ENCODE results near the gene SLC26A8. TPM values are rescaled to one million over a fixed set of nuclear protein-coding genes. Genes with fewer than 3 reads are reported as not detected.

Gene SLC26A8
- total and polyA plus RNA-seq, 2 experiments from 2014 or later = 0.89 to 2.9 TPM

- ATAC-seq (no peak), DNase-seq (ENCODE audit: low spot score) (no peak)
- Mint-ChIP-seq H3K36me3 (ENCODE audit: low read depth) (no peaks in the 10 kb centered on the region), H3K4me1 (peaks cover 8% of the 10 kb centered on the region), H3K4me3 (no peak overlapping the region), H3K27me3 (ENCODE audit: insufficient read depth, low read depth, poor library complexity) (no peaks in the 10 kb centered on the region), H3K9me3 (no peaks in the 10 kb centered on the region), H3K27ac (no peak overlapping the region)
- Histone ChIP-seq H3K36me3 (ENCODE audit: insufficient read depth) (no peaks in the 10 kb centered on the region), H2AFZ (no peak overlapping the region; the same call in 1 of the 2 replicates), H3K4me3 (no peak overlapping the region), H3K4me1 (ENCODE audit: insufficient read depth) (0 out of 2 replicates have a peak, but pooled peaks cover 5% of the 10 kb centered on the region), H3K27ac (ENCODE audit: low read depth) (no peak overlapping the region), H3K79me2 (replicated peaks; ENCODE audit: insufficient read depth) (no peaks in the 10 kb centered on the region), H3K9me2 (ENCODE audit: insufficient read depth) (no peaks in the 10 kb centered on the region), H3F3A (replicated peaks; ENCODE audit: low read depth) (no peaks in the 10 kb centered on the region), H3K4me2 (no peak overlapping the region), H4K20me1 (replicated peaks; ENCODE audit: insufficient read depth) (no peaks in the 10 kb centered on the region), H3K27me3 (ENCODE audit: insufficient read depth) (no peaks in the 10 kb centered on the region)
- no peak for TF ChIP-seq EZH2 (IDR thresholded peaks at IDR 0.05; ENCODE audit: low read depth, unreplicated experiment)
- no peak for TF ChIP-seq NANOG (IDR thresholded peaks at IDR 0.05; ENCODE audit: borderline replicate concordance)
- no peak for TF ChIP-seq REST (IDR thresholded peaks at IDR 0.05; ENCODE audit: unreplicated experiment)
- TF ChIP-seq, protein P1, sequence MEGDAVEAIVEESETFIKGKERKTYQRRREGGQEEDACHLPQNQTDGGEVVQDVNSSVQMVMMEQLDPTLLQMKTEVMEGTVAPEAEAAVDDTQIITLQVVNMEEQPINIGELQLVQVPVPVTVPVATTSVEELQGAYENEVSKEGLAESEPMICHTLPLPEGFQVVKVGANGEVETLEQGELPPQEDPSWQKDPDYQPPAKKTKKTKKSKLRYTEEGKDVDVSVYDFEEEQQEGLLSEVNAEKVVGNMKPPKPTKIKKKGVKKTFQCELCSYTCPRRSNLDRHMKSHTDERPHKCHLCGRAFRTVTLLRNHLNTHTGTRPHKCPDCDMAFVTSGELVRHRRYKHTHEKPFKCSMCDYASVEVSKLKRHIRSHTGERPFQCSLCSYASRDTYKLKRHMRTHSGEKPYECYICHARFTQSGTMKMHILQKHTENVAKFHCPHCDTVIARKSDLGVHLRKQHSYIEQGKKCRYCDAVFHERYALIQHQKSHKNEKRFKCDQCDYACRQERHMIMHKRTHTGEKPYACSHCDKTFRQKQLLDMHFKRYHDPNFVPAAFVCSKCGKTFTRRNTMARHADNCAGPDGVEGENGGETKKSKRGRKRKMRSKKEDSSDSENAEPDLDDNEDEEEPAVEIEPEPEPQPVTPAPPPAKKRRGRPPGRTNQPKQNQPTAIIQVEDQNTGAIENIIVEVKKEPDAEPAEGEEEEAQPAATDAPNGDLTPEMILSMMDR (conservative IDR thresholded peaks at IDR 0.05; ENCODE audit: low read depth in 2 of 2) = no peak
- TF ChIP-seq EZH2phosphoT487 (IDR thresholded peaks at IDR 0.05; ENCODE audit: unreplicated experiment) = no peak
- no peak for TF ChIP-seq ETS1 (IDR thresholded peaks at IDR 0.05)
- TF ChIP-seq POLR2AphosphoS5 (IDR thresholded peaks at IDR 0.05; ENCODE audit: low read depth) = no peak
- TF ChIP-seq, protein P2, sequence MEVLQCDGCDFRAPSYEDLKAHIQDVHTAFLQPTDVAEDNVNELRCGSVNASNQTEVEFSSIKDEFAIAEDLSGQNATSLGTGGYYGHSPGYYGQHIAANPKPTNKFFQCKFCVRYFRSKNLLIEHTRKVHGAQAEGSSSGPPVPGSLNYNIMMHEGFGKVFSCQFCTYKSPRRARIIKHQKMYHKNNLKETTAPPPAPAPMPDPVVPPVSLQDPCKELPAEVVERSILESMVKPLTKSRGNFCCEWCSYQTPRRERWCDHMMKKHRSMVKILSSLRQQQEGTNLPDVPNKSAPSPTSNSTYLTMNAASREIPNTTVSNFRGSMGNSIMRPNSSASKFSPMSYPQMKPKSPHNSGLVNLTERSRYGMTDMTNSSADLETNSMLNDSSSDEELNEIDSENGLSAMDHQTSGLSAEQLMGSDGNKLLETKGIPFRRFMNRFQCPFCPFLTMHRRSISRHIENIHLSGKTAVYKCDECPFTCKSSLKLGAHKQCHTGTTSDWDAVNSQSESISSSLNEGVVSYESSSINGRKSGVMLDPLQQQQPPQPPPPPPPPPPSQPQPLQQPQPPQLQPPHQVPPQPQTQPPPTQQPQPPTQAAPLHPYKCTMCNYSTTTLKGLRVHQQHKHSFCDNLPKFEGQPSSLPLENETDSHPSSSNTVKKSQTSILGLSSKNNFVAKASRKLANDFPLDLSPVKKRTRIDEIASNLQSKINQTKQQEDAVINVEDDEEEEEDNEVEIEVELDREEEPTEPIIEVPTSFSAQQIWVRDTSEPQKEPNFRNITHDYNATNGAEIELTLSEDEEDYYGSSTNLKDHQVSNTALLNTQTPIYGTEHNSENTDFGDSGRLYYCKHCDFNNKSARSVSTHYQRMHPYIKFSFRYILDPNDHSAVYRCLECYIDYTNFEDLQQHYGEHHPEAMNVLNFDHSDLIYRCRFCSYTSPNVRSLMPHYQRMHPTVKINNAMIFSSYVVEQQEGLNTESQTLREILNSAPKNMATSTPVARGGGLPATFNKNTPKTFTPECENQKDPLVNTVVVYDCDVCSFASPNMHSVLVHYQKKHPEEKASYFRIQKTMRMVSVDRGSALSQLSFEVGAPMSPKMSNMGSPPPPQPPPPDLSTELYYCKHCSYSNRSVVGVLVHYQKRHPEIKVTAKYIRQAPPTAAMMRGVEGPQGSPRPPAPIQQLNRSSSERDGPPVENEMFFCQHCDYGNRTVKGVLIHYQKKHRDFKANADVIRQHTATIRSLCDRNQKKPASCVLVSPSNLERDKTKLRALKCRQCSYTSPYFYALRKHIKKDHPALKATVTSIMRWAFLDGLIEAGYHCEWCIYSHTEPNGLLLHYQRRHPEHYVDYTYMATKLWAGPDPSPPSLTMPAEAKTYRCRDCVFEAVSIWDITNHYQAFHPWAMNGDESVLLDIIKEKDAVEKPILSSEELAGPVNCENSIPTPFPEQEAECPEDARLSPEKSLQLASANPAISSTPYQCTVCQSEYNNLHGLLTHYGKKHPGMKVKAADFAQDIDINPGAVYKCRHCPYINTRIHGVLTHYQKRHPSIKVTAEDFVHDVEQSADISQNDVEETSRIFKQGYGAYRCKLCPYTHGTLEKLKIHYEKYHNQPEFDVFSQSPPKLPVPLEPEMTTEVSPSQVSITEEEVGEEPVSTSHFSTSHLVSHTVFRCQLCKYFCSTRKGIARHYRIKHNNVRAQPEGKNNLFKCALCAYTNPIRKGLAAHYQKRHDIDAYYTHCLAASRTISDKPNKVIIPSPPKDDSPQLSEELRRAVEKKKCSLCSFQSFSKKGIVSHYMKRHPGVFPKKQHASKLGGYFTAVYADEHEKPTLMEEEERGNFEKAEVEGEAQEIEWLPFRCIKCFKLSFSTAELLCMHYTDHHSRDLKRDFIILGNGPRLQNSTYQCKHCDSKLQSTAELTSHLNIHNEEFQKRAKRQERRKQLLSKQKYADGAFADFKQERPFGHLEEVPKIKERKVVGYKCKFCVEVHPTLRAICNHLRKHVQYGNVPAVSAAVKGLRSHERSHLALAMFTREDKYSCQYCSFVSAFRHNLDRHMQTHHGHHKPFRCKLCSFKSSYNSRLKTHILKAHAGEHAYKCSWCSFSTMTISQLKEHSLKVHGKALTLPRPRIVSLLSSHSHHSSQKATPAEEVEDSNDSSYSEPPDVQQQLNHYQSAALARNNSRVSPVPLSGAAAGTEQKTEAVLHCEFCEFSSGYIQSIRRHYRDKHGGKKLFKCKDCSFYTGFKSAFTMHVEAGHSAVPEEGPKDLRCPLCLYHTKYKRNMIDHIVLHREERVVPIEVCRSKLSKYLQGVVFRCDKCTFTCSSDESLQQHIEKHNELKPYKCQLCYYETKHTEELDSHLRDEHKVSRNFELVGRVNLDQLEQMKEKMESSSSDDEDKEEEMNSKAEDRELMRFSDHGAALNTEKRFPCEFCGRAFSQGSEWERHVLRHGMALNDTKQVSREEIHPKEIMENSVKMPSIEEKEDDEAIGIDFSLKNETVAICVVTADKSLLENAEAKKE (CRISPR knock-in tag; IDR thresholded peaks at IDR 0.05) = no peak
- no peak for TF ChIP-seq CREB1 (CRISPR knock-in tag; IDR thresholded peaks at IDR 0.05; ENCODE audit: low read depth)
- TF ChIP-seq ZNF114 (CRISPR knock-in tag; IDR thresholded peaks at IDR 0.05) = no peak
Measured at GRCh38 chr6:35969646-35970045, 54.8 kb downstream of the SLC26A8 start.

Measured in GM23338 (cell line).